Glutamatergic neuron (in vitro differentiated cells): Measurements from ENCODE around the gene TMOD1. TPM values are rescaled to one million over a fixed set of nuclear protein-coding genes. Genes with fewer than 3 reads are reported as not detected.

Source experiments
- DNase-seq: peaks from one replicate; pipeline ENCODE4 v3.0.0; 2022
- H3K27ac Mint-ChIP-seq: one replicate; pipeline ENCODE4 v1.8.0; 2020; ENCODE audit warnings: mild to moderate bottlenecking, mixed read lengths, inconsistent platforms; ENCODE audit not compliant: unreplicated experiment
- H3K27me3 Mint-ChIP-seq: one replicate; pipeline ENCODE4 v1.8.0; 2020; ENCODE audit warnings: mild to moderate bottlenecking, moderate library complexity, mixed read lengths, inconsistent platforms; ENCODE audit not compliant: unreplicated experiment
- H3K36me3 Mint-ChIP-seq: one replicate; pipeline ENCODE4 v1.8.0; 2020; ENCODE audit warnings: mild to moderate bottlenecking, mixed read lengths, inconsistent platforms; ENCODE audit not compliant: unreplicated experiment
- H3K4me1 Mint-ChIP-seq: one replicate; pipeline ENCODE4 v1.8.0; 2020; ENCODE audit warnings: mild to moderate bottlenecking, low read depth, mixed read lengths, inconsistent platforms; ENCODE audit not compliant: unreplicated experiment
- H3K4me3 Mint-ChIP-seq: one replicate; pipeline ENCODE4 v1.8.0; 2020; ENCODE audit warnings: mild to moderate bottlenecking, mixed read lengths, inconsistent platforms; ENCODE audit not compliant: unreplicated experiment
- H3K9me3 Mint-ChIP-seq: one replicate; pipeline ENCODE4 v1.8.0; 2020; ENCODE audit warnings: mild to moderate bottlenecking, moderate library complexity, mixed read lengths, inconsistent platforms; ENCODE audit not compliant: unreplicated experiment
- total RNA-seq: library from RNA; stranded (reverse); fragmentation: NEBNext Ultra II Directional; extraction: Animal tissue kit (Norgen Biotek cat#: 25700); gene quantifications from one replicate; pipeline ENCODE4 v1.2.1, GENCODE V29; 2021; ENCODE audit not compliant: unreplicated experiment
- TF ChIP-seq, protein P1 (sequence below): fragments of 200-600 bp; sonication (generic); IDR thresholded peaks from one replicate; pipeline ENCODE4 v1.5.0; 2021; ENCODE audit not compliant: partially characterized antibody, unreplicated experiment

Gene TMOD1
- total RNA-seq, 1 donor from 2014 or later: 0.64 TPM

DNA sequence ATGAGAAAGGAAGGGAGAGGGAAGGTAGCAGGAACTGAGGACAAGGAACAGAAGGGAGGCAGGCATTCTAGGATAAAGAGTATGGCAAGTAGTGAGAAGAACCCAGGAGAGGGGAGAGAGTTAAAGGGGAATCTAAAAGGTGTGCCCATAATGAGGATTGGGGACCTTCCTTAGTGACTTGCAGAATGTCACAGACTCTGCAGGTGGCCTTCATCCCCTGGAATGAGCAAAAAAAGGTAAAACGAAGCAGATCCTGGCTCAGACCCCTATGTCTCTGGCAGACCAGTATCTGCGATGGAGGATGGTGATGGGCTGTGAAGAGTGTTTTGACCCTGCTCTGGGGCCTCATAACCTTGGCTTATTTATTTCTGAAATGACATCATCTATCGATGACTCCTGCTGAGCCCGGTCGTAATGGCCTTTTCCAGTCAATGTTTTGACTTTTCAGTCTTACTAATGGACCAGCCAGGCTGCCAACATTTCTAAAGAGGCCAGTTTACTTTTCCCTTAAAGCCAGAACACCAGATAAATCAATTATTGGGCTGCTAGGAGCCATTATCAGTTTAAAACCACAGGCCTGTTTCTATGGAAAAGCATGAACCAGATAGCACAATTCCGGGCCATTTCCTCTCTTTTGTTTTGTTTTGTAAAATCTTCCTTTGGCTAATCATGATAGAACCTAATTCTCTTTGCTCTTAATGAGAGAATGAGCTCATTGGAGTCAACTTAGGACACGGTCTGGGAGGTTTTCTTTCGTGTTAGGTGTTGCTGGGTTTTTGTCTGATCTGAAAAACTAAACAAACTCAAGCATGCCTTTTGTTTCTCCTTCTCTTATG, 3.1 kb downstream of the TMOD1 start:
- H3K27me3 Mint-ChIP-seq: peaks cover 18% of the 10 kb centered on the region
- no peak for DNase-seq
- peaks cover 5% of the 10 kb centered on the region for H3K36me3 Mint-ChIP-seq
- H3K9me3 Mint-ChIP-seq: peaks cover 3% of the 10 kb centered on the region
- no peak overlapping the region for H3K27ac Mint-ChIP-seq
- TF ChIP-seq, protein P1, sequence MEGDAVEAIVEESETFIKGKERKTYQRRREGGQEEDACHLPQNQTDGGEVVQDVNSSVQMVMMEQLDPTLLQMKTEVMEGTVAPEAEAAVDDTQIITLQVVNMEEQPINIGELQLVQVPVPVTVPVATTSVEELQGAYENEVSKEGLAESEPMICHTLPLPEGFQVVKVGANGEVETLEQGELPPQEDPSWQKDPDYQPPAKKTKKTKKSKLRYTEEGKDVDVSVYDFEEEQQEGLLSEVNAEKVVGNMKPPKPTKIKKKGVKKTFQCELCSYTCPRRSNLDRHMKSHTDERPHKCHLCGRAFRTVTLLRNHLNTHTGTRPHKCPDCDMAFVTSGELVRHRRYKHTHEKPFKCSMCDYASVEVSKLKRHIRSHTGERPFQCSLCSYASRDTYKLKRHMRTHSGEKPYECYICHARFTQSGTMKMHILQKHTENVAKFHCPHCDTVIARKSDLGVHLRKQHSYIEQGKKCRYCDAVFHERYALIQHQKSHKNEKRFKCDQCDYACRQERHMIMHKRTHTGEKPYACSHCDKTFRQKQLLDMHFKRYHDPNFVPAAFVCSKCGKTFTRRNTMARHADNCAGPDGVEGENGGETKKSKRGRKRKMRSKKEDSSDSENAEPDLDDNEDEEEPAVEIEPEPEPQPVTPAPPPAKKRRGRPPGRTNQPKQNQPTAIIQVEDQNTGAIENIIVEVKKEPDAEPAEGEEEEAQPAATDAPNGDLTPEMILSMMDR: no peak
- no peak overlapping the region for H3K4me3 Mint-ChIP-seq
- H3K4me1 Mint-ChIP-seq: peaks cover 6% of the 10 kb centered on the region

DNA sequence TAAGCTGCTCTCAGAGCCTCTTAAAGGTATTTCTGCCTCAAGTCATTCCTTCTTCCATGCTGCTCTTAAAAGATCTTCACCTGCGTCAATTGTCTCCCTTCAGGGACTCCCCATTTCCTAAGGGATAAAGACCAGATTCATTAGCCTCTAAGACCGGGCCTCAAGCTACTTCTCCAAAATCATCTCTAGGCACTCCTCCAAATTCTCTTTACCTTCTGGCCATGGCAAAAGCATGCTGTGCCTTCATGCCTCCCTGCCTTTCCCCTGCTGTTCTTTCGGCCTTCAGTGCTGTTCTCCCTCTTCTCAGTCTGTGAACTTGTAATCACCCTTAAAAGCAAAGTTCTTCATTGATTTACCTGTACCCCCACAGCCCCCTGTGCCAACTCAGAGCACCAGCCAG, 4.4 kb downstream of the TMOD1 start:
- TF ChIP-seq, protein P1: no peak
- Mint-ChIP-seq H3K36me3 (peaks cover 5% of the 10 kb centered on the region), H3K4me1 (peaks cover 6% of the 10 kb centered on the region), H3K4me3 (no peak overlapping the region), H3K27ac (no peak overlapping the region), H3K9me3 (peaks cover 3% of the 10 kb centered on the region), H3K27me3 (peaks cover 17% of the 10 kb centered on the region)
- DNase-seq: no peak

DNA sequence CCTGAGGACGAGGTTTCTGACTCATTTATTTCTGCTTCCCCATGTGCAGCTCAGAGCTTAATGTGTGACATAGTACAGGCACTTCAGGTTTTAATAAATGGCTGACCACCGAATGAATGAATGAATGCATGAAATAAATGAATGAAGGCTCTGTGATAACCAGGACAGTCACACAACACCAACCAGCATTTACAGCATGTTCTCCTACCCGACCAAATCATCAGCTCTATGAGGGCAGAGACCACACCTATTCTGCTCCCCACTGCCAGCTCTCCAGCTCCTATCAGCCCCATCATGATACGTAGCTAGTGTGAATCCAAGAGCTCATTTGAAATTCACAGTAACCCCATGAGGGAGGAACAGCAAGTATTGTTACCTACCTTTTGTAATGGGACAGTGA, 4.8 kb downstream of the TMOD1 start:
- Mint-ChIP-seq H3K36me3 (peaks cover 5% of the 10 kb centered on the region), H3K9me3 (no peaks in the 10 kb centered on the region), H3K4me3 (no peak overlapping the region), H3K27me3 (peaks cover 13% of the 10 kb centered on the region), H3K4me1 (peaks cover 6% of the 10 kb centered on the region), H3K27ac (no peak overlapping the region)
- no peak for DNase-seq
- TF ChIP-seq, protein P1: no peak

GRCh38 chr9:97506787-97507186, 5.3 kb downstream of the TMOD1 start:
- Mint-ChIP-seq H3K4me3 (no peak overlapping the region), H3K4me1 (peaks cover 6% of the 10 kb centered on the region), H3K9me3 (no peaks in the 10 kb centered on the region), H3K27me3 (peaks cover 13% of the 10 kb centered on the region), H3K36me3 (peaks cover 5% of the 10 kb centered on the region), H3K27ac (no peak overlapping the region)
- TF ChIP-seq, protein P1: no peak
- DNase-seq: no peak

DNA sequence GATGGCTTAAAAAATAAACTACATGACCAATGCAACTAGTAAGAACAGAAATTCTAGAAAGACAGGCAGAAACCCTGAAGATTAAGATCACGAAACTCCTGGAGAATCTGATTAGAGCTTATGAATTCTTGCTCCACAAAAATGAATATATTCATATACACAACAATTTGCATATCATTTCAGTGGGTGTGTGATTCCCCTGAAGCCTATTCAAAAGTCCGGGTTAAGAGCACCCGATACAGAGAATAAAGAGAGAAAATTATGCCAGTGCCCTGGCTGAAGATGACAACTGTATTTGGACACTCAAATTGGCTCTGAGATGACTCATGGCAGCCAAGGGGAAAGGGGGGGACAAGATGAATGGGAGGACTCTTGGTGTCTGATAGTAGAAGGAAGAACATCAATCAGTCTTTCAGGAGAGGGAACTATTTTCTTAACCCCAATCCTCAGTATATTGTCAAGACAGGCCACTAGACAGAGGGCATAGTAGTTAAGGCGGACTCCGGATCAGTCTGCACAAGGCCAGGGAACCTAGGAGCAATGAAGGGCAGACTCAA, 6.0 kb downstream of the TMOD1 start:
- Mint-ChIP-seq H3K9me3 (no peaks in the 10 kb centered on the region), H3K4me3 (no peak overlapping the region), H3K4me1 (peaks cover 6% of the 10 kb centered on the region), H3K36me3 (peaks cover 5% of the 10 kb centered on the region), H3K27me3 (peaks cover 11% of the 10 kb centered on the region), H3K27ac (no peak overlapping the region)
- no peak for DNase-seq
- TF ChIP-seq, protein P1: no peak
